Measurements from ENCODE around the gene TMIE.

DNA sequence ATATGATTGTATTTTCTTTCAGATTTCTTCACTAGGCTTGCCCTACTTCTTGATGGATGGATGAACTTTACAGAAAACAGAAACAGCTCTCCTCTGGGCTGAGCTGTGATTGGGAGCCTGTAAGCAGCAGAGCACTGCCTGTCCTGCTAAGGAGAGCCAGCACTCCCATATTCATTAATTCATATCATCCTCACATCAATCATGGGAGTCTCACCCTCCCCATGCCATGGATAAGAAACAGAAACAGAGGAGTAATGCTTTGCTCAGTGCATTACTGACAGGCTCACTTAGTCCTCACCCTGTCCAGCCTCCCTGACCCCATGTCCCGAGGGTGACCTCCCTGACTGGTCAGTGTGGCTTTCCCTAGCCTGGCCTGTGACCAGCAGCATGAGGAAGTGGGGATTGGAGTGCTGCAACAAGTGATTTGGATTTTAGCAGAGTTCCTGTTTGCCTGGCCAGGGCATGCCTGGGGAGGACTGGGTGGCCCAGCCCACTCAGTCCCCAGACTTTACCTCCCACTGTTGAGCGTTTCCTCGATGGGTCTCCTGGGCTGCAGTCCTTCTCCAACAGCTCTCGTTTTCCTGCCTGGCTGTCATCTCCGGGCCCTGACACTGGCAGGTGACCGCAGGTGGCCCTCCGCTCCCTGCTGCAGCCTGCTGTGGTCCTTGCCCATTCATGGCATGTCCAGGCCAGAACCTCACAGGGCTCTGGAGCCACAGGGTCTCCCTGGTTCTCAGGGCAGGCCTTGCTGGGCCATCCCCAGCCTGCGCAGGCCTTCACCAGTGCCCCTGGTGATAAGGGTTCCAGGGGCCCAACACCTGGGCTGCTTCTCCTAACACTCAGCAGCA is 1.3 kb upstream of the TMIE start:
- no peak for TF ChIP-seq POLR2A (IDR thresholded peaks at IDR 0.05)
- TF ChIP-seq, protein P1, sequence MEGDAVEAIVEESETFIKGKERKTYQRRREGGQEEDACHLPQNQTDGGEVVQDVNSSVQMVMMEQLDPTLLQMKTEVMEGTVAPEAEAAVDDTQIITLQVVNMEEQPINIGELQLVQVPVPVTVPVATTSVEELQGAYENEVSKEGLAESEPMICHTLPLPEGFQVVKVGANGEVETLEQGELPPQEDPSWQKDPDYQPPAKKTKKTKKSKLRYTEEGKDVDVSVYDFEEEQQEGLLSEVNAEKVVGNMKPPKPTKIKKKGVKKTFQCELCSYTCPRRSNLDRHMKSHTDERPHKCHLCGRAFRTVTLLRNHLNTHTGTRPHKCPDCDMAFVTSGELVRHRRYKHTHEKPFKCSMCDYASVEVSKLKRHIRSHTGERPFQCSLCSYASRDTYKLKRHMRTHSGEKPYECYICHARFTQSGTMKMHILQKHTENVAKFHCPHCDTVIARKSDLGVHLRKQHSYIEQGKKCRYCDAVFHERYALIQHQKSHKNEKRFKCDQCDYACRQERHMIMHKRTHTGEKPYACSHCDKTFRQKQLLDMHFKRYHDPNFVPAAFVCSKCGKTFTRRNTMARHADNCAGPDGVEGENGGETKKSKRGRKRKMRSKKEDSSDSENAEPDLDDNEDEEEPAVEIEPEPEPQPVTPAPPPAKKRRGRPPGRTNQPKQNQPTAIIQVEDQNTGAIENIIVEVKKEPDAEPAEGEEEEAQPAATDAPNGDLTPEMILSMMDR (IDR thresholded peaks at IDR 0.05) = no peak
